Measurements from ENCODE around the gene UVSSA.

DNA sequence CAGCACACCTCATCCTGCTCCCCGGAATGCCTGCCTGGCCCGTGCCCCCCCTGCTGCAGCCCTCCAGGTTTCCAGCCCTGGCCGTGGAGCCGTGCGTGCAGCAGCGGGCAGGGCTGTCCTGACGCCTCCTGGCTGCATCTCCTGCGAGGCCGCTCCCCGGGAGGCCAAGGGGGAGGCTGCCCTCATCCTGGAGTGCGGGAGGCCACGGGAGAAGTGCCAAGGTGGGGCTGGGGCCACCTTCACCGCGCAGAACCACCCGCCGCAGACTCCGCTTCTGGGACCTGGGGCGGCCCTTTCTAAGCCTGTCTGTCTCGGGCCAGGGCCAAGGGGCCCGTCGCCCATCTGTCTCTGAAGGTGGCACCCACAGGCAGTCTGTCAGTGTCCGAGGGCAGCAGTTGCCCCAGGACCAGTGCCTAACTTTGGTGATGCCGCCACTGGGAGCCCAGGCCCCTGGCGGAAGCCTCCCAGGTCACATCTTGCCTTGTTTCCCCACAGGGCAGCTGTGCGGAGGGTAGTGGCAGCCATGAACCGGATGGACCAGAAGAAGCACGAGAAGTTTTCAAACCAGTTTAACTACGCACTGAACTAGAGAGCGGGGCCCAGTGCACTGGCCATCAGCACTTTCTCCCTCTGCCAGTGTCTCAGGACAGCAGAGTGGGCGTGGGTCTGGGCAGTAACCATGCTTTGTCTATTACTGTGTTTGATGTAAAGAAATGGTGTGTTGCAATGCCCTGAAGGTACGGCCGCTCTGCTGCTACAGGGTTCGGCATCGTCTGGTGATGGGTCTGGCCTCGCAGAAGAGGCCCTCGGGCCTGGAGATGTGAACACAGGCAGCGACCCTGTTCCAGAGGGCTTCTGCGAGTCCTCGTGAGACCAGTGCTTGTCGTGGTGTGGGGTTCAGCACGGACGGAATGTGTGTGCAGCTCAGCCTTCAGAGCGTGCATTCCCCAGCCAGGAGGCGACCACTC lies 38.6 kb downstream of the UVSSA start:
- TF ChIP-seq, protein P1, sequence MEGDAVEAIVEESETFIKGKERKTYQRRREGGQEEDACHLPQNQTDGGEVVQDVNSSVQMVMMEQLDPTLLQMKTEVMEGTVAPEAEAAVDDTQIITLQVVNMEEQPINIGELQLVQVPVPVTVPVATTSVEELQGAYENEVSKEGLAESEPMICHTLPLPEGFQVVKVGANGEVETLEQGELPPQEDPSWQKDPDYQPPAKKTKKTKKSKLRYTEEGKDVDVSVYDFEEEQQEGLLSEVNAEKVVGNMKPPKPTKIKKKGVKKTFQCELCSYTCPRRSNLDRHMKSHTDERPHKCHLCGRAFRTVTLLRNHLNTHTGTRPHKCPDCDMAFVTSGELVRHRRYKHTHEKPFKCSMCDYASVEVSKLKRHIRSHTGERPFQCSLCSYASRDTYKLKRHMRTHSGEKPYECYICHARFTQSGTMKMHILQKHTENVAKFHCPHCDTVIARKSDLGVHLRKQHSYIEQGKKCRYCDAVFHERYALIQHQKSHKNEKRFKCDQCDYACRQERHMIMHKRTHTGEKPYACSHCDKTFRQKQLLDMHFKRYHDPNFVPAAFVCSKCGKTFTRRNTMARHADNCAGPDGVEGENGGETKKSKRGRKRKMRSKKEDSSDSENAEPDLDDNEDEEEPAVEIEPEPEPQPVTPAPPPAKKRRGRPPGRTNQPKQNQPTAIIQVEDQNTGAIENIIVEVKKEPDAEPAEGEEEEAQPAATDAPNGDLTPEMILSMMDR (IDR thresholded peaks at IDR 0.05), result no peak
- TF ChIP-seq POLR2A (IDR thresholded peaks at IDR 0.05), result no peak

All from vagina (tissue), 2 donors.